ENCODE measurements around the gene CCDC89.

The CCDC89 gene

DNA sequence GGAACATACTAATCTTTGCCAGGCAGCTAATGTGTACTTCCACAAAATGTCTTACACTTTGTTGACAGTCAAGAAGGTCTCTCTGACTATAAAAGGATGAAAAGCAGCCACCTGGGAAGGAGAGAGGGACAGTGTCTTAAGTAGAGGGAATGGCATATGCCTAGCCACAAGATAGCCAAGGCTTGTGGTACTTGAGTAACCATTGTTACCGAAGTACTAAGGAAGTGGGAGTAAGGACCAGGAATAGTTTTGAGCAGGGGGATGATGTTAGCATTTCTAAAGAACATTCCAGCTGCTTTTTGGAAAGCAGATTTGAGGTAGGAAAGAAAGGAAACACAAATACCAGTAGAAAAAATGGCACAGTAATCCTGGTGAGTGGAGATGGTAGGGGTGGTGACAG is 34.9 kb downstream of the CCDC89 start:
- DNase-seq (ENCODE audit: low spot score in 2 of 2) (no peak), ATAC-seq (ENCODE audit: low read depth) (no peak)
- Mint-ChIP-seq H3K4me3 (no peak overlapping the region), H3K9me3 (no peaks in the 10 kb centered on the region), H3K4me1 (peaks cover 8% of the 10 kb centered on the region), H3K36me3 (peaks cover 3% of the 10 kb centered on the region), H3K27me3 (no peaks in the 10 kb centered on the region), H3K27ac (no peak overlapping the region)

DNA sequence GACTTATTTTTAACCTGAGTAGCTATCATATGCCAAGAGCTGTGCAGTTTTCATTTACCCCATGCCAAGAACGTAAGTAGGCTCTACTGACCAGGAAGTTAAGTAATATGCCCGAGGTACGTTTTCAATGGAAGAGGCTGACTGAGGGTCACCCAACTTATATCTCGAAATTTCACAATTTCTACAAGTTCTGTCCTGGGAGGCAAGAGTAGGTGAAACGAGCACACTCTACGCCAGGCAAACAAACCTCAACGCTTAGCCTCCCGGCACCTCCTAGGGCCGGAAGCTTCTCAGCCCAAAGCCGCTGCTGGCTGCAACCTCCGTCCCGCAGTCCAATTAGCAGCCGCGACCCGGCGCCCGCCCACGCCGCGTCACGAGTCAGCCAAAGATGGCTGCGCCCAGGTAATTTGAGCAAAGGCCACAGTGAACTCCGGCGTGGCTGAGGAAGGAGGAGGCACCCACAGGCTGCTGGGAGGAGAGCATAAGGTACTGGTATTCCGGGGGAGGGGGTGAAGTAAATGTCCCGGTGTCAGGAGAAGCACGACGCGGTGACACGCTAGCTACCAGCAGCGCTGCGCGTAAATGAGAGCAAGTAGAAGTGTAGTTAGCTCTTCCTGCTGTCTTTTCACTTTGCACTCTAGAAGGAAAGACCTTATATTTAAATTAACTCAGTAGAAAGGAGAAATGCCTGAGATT is 38.2 kb downstream of the CCDC89 start, which contains the start of gene TMEM126A:
Gene TMEM126A (plus strand): TSS at position 364 of the 696 bp plus-strand sequence. CDS start 2,289 bp downstream, outside the sequence.
- Mint-ChIP-seq H3K9me3 (no peaks in the 10 kb centered on the region), H3K36me3 (peaks cover 3% of the 10 kb centered on the region), H3K4me1 (peaks cover 5% of the 10 kb centered on the region), H3K4me3 (peak within 1 kb of the TSS; percentile 100), H3K27ac (peak within 1 kb of the TSS; percentile 99), H3K27me3 (peaks cover 2% of the 10 kb centered on the region)
- peak; percentile 99 for ATAC-seq (ENCODE audit: low read depth)
- DNase-seq (ENCODE audit: low spot score in 2 of 2): peak; percentile 81 to 85

DNA sequence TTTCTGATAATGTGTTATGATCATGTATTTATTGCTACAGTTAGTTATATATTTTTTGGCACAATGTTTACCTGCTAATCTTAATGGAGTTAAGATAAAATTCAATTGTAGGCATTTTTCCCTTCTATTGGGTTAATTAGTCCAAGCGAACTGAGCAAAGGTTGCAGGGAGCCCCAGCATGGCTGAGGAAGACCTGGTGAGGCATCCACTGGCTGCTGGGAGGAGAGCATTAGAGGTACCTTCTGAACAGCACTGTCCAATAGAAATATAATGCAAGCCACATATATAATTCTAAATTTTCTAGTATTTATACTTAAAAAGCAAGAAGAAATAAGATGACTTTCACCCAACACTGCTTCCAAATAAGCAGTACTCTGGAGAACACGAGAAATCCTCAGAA is 38.9 kb downstream of the CCDC89 start:
- no peak for ATAC-seq (ENCODE audit: low read depth)
- Mint-ChIP-seq H3K27me3 (peaks cover 2% of the 10 kb centered on the region), H3K36me3 (peaks cover 3% of the 10 kb centered on the region), H3K4me1 (peaks cover 5% of the 10 kb centered on the region), H3K9me3 (no peaks in the 10 kb centered on the region), H3K4me3 (peak overlapping the region; percentile 100), H3K27ac (peak overlapping the region; percentile 99)
- no peak for DNase-seq (ENCODE audit: low spot score in 2 of 2)

DNA sequence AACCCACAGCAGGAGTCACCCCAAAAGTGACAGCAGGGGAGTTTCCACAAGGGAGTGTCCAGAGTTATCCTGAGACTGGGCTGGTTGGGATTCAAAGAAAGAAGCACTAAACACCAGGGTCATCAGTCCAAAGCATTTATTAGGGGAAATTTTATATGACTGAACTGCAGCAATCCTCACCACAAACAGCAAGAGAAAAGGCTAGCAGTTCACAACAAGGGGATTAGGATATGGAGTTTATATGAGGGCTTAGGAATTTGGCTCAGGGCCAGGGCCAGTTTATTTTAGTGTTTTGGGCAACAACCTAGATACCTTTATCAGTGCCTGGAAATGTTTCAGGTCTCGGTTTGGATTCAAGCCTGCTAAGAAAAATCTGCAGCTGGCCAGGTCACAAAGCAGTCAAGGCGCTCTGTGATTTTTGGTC is 42.8 kb downstream of the CCDC89 start:
- Mint-ChIP-seq H3K36me3 (peaks cover 9% of the 10 kb centered on the region), H3K9me3 (no peaks in the 10 kb centered on the region), H3K4me1 (peaks cover 3% of the 10 kb centered on the region), H3K27ac (no peak overlapping the region), H3K27me3 (peaks cover 4% of the 10 kb centered on the region), H3K4me3 (no peak overlapping the region)
- ATAC-seq (ENCODE audit: low read depth) (no peak), DNase-seq (ENCODE audit: low spot score in 2 of 2) (no peak)

DNA sequence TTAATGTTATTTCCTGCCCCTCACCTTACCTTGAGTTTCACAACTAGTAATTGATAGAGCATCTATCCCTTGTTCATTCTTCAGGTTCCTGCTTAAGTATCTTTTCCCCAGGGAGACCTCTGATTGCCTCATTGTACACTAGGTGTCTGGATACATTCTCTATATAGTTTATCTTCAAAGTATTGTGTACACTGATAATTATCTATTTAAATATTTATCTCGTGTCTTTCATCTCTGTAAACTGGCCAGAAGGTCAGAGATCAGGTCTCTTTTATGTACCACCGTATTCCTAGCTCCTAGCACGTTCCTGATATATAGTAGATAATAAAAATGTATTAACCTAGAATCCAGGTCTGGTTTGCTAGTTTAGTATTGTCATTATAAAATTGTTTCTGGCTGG is 51.2 kb downstream of the CCDC89 start:
- DNase-seq (ENCODE audit: low spot score in 2 of 2): no peak
- Mint-ChIP-seq H3K4me1 (no peaks in the 10 kb centered on the region), H3K27me3 (no peaks in the 10 kb centered on the region), H3K27ac (no peak overlapping the region), H3K36me3 (peaks cover 19% of the 10 kb centered on the region), H3K4me3 (no peak overlapping the region), H3K9me3 (no peaks in the 10 kb centered on the region)
- no peak for ATAC-seq (ENCODE audit: low read depth)
